HepG2 (cell line): ENCODE data around the gene GLB1L. TPM values are rescaled to one million over a fixed set of nuclear protein-coding genes. Genes with fewer than 3 reads are reported as not detected.

Experiments used
- ATF1 ChIP-seq: IDR thresholded peaks from 2 replicates; pipeline ENCODE4 v1.6.1; 2016; ENCODE audit warnings: mild to moderate bottlenecking, control low read depth
- FOXO1 ChIP-seq: sonication (generic); formaldehyde crosslinking; IDR thresholded peaks from 2 replicates; pipeline ENCODE4 v1.4.0; 2020; ENCODE audit warnings: missing genetic modification reagents
- GMEB2 ChIP-seq: IDR thresholded peaks from 2 replicates; pipeline ENCODE4 v1.6.1; 2016; ENCODE audit warnings: missing biosample characterization, missing genetic modification reagents, low read depth
- KAT8 ChIP-seq: IDR thresholded peaks from 2 replicates; pipeline ENCODE4 v1.6.1; 2016; ENCODE audit warnings: missing genetic modification reagents, missing compliant biosample characterization
- KDM5B ChIP-seq: sonication (generic); formaldehyde crosslinking; IDR thresholded peaks from 2 replicates; pipeline ENCODE4 v1.4.0; 2020; ENCODE audit warnings: missing genetic modification reagents, mild to moderate bottlenecking, borderline replicate concordance
- MTF1 ChIP-seq: sonication (generic); formaldehyde crosslinking; IDR thresholded peaks from 2 replicates; pipeline ENCODE4 v1.5.0; 2020; ENCODE audit warnings: missing genetic modification reagents
- MXD3 ChIP-seq: IDR thresholded peaks from 2 replicates; pipeline ENCODE4 v1.6.1; 2016; ENCODE audit warnings: mild to moderate bottlenecking, missing biosample characterization, missing genetic modification reagents
- NCOA2 ChIP-seq: sonication (generic); formaldehyde crosslinking; IDR thresholded peaks from 2 replicates; pipeline ENCODE4 v1.8.0; 2022; ENCODE audit warnings: inconsistent platforms
- REXO4 ChIP-seq: sonication (generic); formaldehyde crosslinking; IDR thresholded peaks from 2 replicates; pipeline ENCODE4 v1.8.0; 2022; ENCODE audit warnings: missing genetic modification reagents, mild to moderate bottlenecking, borderline replicate concordance
- SNAI1 ChIP-seq: sonication (generic); formaldehyde crosslinking; IDR thresholded peaks from 2 replicates; pipeline ENCODE4 v1.5.0; 2020; ENCODE audit warnings: mild to moderate bottlenecking, missing genetic modification reagents, borderline replicate concordance
- TMF1 ChIP-seq: sonication (generic); formaldehyde crosslinking; IDR thresholded peaks from 2 replicates; pipeline ENCODE4 v1.8.1; 2022; ENCODE audit warnings: low read depth, missing genetic modification reagents
- ZBTB26 ChIP-seq: IDR thresholded peaks from 2 replicates; pipeline ENCODE4 v1.6.1; 2016; ENCODE audit warnings: missing compliant biosample characterization, missing genetic modification reagents, borderline replicate concordance
- ZFP90 ChIP-seq: sonication (generic); formaldehyde crosslinking; IDR thresholded peaks from 2 replicates; pipeline ENCODE4 v1.8.0; 2022; ENCODE audit warnings: missing genetic modification reagents, mild to moderate bottlenecking, inconsistent platforms, borderline replicate concordance
- ZNF276 ChIP-seq: sonication (generic); formaldehyde crosslinking; IDR thresholded peaks from 2 replicates; pipeline ENCODE4 v1.4.0; 2020; ENCODE audit warnings: mild to moderate bottlenecking, low read depth, missing genetic modification reagents
- ZNF292 ChIP-seq: sonication (generic); formaldehyde crosslinking; IDR thresholded peaks from 2 replicates; pipeline ENCODE4 v1.8.1; 2022; ENCODE audit warnings: mild to moderate bottlenecking, low read depth, missing genetic modification reagents, borderline replicate concordance
- ZSCAN30 ChIP-seq: sonication (generic); formaldehyde crosslinking; IDR thresholded peaks from 2 replicates; pipeline ENCODE4 v1.5.0; 2020; ENCODE audit warnings: mild to moderate bottlenecking, missing genetic modification reagents
- polyA plus RNA-seq, 8 experiments: library from polyadenylated mRNA; depleted of rRNA in 3 of 8; stranded (reverse) in 7 of 8; unstranded in 1 of 8; fragments of >200 nt; fragmentation: Illumina TruSeq in 4 of 8; extraction: Trizol in 4 of 8; gene quantifications; 2 replicates each; pipeline versions ENCODE4 v1.2.1 to v1.2.3, GENCODE V29; 2011 to 2016; ENCODE audit warnings: low read depth in 4 of 8, missing spikeins in 1 of 8, mixed read lengths in 1 of 8; ENCODE audit not compliant: insufficient read depth in 1 of 8
- total RNA-seq, 5 experiments: library from RNA; depleted of rRNA; stranded (reverse); fragments of >200 nt; fragmentation: Illumina TruSeq; extraction: Trizol; gene quantifications; 2 replicates each; pipeline ENCODE4 v1.2.3, GENCODE V29; 2016; ENCODE audit warnings: low read depth in 1 of 5
- TF ChIP-seq, protein P1 (sequence below): sonication (generic); formaldehyde crosslinking; conservative IDR thresholded peaks from 2 replicates; pipeline ENCODE4 v1.4.0; 2020; ENCODE audit warnings: mild to moderate bottlenecking, missing genetic modification reagents, moderate library complexity
- TF ChIP-seq, protein P2 (sequence below): sonication (generic); formaldehyde crosslinking; IDR thresholded peaks from 2 replicates; pipeline ENCODE4 v1.4.0; 2020; ENCODE audit warnings: mild to moderate bottlenecking, missing genetic modification reagents
- TF ChIP-seq, protein P3 (sequence below): sonication (generic); formaldehyde crosslinking; IDR thresholded peaks from 2 replicates; pipeline ENCODE4 v1.4.0; 2020; ENCODE audit warnings: missing genetic modification reagents

GLB1L gene
- total and polyA plus RNA-seq, 2 of the 13 experiments (the other 11 are each of a cell fraction or from before 2014, with no cell fraction given): 6.8 to 7.3 TPM

- TF ChIP-seq GMEB2 (peak; percentile 75), MTF1 (0 out of 2 replicates have a peak, but pooled peaks have one; percentile 41), KAT8 (CRISPR knock-in tag) (peak; percentile 99), ZNF292 (CRISPR knock-in tag) (0 out of 2 replicates have a peak, but pooled peaks have one; percentile 70), SNAI1 (peak; percentile 72; the same call in 1 of the 2 replicates), REXO4 (CRISPR knock-in tag) (no peak), MXD3 (CRISPR knock-in tag) (peak; percentile 94), TMF1 (CRISPR knock-in tag) (no peak), ATF1 (peak; percentile 99), ZBTB26 (CRISPR knock-in tag) (peak; percentile 70; the same call in 1 of the 2 replicates), ZFP90 (CRISPR knock-in tag) (peak; percentile 92), KDM5B (CRISPR knock-in tag) (peak; percentile 95), FOXO1 (CRISPR knock-in tag) (peak; percentile 9; the same call in 1 of the 2 replicates), ZSCAN30 (CRISPR knock-in tag) (no peak), ZNF276 (CRISPR knock-in tag) (no peak; the same call in 1 of the 2 replicates), NCOA2 (CRISPR knock-in tag) (peak; percentile 65)
- TF ChIP-seq, protein P1, sequence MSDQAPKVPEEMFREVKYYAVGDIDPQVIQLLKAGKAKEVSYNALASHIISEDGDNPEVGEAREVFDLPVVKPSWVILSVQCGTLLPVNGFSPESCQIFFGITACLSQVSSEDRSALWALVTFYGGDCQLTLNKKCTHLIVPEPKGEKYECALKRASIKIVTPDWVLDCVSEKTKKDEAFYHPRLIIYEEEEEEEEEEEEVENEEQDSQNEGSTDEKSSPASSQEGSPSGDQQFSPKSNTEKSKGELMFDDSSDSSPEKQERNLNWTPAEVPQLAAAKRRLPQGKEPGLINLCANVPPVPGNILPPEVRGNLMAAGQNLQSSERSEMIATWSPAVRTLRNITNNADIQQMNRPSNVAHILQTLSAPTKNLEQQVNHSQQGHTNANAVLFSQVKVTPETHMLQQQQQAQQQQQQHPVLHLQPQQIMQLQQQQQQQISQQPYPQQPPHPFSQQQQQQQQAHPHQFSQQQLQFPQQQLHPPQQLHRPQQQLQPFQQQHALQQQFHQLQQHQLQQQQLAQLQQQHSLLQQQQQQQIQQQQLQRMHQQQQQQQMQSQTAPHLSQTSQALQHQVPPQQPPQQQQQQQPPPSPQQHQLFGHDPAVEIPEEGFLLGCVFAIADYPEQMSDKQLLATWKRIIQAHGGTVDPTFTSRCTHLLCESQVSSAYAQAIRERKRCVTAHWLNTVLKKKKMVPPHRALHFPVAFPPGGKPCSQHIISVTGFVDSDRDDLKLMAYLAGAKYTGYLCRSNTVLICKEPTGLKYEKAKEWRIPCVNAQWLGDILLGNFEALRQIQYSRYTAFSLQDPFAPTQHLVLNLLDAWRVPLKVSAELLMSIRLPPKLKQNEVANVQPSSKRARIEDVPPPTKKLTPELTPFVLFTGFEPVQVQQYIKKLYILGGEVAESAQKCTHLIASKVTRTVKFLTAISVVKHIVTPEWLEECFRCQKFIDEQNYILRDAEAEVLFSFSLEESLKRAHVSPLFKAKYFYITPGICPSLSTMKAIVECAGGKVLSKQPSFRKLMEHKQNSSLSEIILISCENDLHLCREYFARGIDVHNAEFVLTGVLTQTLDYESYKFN (CRISPR knock-in tag): peak; percentile 75
- TF ChIP-seq, protein P2, sequence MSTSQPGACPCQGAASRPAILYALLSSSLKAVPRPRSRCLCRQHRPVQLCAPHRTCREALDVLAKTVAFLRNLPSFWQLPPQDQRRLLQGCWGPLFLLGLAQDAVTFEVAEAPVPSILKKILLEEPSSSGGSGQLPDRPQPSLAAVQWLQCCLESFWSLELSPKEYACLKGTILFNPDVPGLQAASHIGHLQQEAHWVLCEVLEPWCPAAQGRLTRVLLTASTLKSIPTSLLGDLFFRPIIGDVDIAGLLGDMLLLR: peak; percentile 32; the same call in 1 of the 2 replicates
- TF ChIP-seq, protein P3, sequence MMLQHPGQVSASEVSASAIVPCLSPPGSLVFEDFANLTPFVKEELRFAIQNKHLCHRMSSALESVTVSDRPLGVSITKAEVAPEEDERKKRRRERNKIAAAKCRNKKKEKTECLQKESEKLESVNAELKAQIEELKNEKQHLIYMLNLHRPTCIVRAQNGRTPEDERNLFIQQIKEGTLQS: peak; percentile 69
Measured at GRCh38 chr2:219245148-219245898, at the start of gene GLB1L, which contains the start of gene STK16 (continued).
